ENCODE results near the gene GALNT15.

Gene GALNT15

DNA sequence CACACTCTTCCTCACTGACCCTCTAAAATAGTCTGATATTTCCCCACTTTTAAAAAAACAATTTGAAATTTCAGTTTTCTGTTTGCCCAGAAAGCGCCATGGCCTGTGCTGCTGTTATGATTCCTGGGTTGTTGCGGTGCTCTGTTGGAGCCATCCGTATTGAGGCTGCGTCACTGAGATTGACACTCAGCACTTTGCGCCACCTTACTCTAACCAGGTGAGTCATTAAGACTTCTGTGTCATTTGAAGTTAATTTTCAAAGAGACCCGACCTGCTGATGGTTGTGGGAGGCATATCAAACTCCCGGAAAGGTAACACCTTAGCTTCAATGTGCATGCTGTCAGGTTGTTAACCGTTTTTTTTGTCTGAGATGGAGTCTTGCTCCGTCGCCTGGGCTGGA is 96.4 kb downstream of the GALNT15 start:
- Histone ChIP-seq H3K4me2 (ENCODE audit: insufficient read depth, low read length) (no peak overlapping the region), H3K9ac (ENCODE audit: low read depth, low read length) (no peak overlapping the region), H3K4me1 (ENCODE audit: insufficient read depth, low read length) (peaks cover 27% of the 10 kb centered on the region), H3K27ac (ENCODE audit: low read length) (no peak overlapping the region), H4K20me1 (ENCODE audit: insufficient read depth, low read length) (no peaks in the 10 kb centered on the region; the same call in 1 of the 2 replicates), H3K79me2 (ENCODE audit: insufficient read depth, low read length) (peaks cover 37% of the 10 kb centered on the region), H3K36me3 (ENCODE audit: insufficient read depth, low read length) (peaks cover 66% of the 10 kb centered on the region), H3K9me3 (ENCODE audit: insufficient read depth, low read length, severe bottlenecking) (no peaks in the 10 kb centered on the region), H2AFZ (ENCODE audit: low read depth, low read length) (no peak overlapping the region), H3K4me3 (ENCODE audit: low read depth in 1 of 2, low read length in 2 of 2) (no peak overlapping the region), H3K27me3 (ENCODE audit: insufficient read depth, low read length, poor library complexity) (no peaks in the 10 kb centered on the region)
- no peak for TF ChIP-seq EZH2 (IDR thresholded peaks at IDR 0.05; ENCODE audit: borderline replicate concordance, low read depth, low read length, severe bottlenecking)
- TF ChIP-seq, protein P1, sequence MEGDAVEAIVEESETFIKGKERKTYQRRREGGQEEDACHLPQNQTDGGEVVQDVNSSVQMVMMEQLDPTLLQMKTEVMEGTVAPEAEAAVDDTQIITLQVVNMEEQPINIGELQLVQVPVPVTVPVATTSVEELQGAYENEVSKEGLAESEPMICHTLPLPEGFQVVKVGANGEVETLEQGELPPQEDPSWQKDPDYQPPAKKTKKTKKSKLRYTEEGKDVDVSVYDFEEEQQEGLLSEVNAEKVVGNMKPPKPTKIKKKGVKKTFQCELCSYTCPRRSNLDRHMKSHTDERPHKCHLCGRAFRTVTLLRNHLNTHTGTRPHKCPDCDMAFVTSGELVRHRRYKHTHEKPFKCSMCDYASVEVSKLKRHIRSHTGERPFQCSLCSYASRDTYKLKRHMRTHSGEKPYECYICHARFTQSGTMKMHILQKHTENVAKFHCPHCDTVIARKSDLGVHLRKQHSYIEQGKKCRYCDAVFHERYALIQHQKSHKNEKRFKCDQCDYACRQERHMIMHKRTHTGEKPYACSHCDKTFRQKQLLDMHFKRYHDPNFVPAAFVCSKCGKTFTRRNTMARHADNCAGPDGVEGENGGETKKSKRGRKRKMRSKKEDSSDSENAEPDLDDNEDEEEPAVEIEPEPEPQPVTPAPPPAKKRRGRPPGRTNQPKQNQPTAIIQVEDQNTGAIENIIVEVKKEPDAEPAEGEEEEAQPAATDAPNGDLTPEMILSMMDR (IDR thresholded peaks at IDR 0.05; ENCODE audit: borderline replicate concordance, extremely low read depth, low read length, poor library complexity, severe bottlenecking), result no peak
- no peak for DNase-seq
- no peak for ATAC-seq (ENCODE audit: insufficient read depth, low read depth)

DNA sequence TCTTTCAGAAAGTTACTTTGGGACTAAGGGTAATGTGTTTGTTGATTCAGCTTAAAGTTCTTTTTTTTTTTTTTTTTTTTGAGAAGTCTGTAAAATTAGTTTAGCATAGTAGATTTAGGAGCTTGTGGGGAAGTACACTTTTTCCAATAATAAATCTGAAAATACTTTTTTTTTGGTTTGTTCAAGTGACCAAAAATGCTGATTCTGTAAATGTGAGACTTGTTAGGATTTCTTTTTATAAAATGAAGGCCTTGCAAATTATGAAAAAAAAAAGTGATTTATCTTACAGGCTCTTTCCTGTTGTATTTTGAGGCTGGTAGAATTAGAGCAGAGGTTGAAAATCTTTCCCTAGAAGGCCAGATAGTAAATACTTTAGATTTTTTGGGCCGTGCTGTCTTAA is 98.1 kb downstream of the GALNT15 start:
- Histone ChIP-seq H4K20me1 (ENCODE audit: insufficient read depth, low read length) (no peaks in the 10 kb centered on the region), H3K9ac (ENCODE audit: low read depth, low read length) (no peak overlapping the region), H3K36me3 (ENCODE audit: insufficient read depth, low read length) (peaks cover 75% of the 10 kb centered on the region), H3K27me3 (ENCODE audit: insufficient read depth, low read length, poor library complexity) (no peaks in the 10 kb centered on the region), H3K4me3 (ENCODE audit: low read depth in 1 of 2, low read length in 2 of 2) (no peak overlapping the region), H3K9me3 (ENCODE audit: insufficient read depth, low read length, severe bottlenecking) (no peaks in the 10 kb centered on the region), H2AFZ (ENCODE audit: low read depth, low read length) (no peak overlapping the region), H3K4me1 (ENCODE audit: insufficient read depth, low read length) (peaks cover 10% of the 10 kb centered on the region; the same call in 1 of the 2 replicates), H3K4me2 (ENCODE audit: insufficient read depth, low read length) (no peak overlapping the region), H3K79me2 (ENCODE audit: insufficient read depth, low read length) (peaks cover 20% of the 10 kb centered on the region), H3K27ac (ENCODE audit: low read length) (no peak overlapping the region)
- DNase-seq (no peak), ATAC-seq (ENCODE audit: insufficient read depth, low read depth) (no peak)
- no peak for TF ChIP-seq EZH2 (IDR thresholded peaks at IDR 0.05; ENCODE audit: borderline replicate concordance, low read depth, low read length, severe bottlenecking)
- TF ChIP-seq, protein P1 (IDR thresholded peaks at IDR 0.05; ENCODE audit: borderline replicate concordance, extremely low read depth, low read length, poor library complexity, severe bottlenecking), result no peak

DNA sequence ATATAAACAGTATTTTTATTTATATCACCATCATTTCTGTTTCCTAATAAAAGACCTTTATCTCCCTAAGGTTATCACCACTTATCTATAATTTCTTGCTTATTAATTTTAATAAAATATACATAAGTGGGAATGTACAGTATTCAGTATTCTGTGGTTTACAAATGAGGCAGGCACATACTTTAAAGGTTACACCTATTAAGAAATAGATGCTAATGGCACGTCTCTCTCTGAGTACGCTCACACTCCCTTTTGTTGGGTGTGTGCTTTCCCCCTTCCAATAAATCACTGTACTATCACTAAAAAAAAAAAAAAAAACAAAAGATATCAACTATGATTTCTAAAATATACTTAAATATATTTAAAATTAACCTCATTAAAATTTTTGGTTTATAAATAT is 99.4 kb downstream of the GALNT15 start:
- Histone ChIP-seq H2AFZ (ENCODE audit: low read depth, low read length) (no peak overlapping the region), H3K4me3 (ENCODE audit: low read depth in 1 of 2, low read length in 2 of 2) (no peak overlapping the region), H3K79me2 (ENCODE audit: insufficient read depth, low read length) (peaks cover 7% of the 10 kb centered on the region), H3K36me3 (ENCODE audit: insufficient read depth, low read length) (peaks cover 88% of the 10 kb centered on the region), H3K27me3 (ENCODE audit: insufficient read depth, low read length, poor library complexity) (no peaks in the 10 kb centered on the region), H3K4me2 (ENCODE audit: insufficient read depth, low read length) (no peak overlapping the region), H3K27ac (ENCODE audit: low read length) (no peak overlapping the region), H4K20me1 (ENCODE audit: insufficient read depth, low read length) (no peaks in the 10 kb centered on the region), H3K4me1 (ENCODE audit: insufficient read depth, low read length) (no peaks in the 10 kb centered on the region), H3K9me3 (ENCODE audit: insufficient read depth, low read length, severe bottlenecking) (no peaks in the 10 kb centered on the region), H3K9ac (ENCODE audit: low read depth, low read length) (no peak overlapping the region)
- DNase-seq (no peak), ATAC-seq (ENCODE audit: insufficient read depth, low read depth) (no peak)
- TF ChIP-seq EZH2 (IDR thresholded peaks at IDR 0.05; ENCODE audit: borderline replicate concordance, low read depth, low read length, severe bottlenecking), result no peak

DNA sequence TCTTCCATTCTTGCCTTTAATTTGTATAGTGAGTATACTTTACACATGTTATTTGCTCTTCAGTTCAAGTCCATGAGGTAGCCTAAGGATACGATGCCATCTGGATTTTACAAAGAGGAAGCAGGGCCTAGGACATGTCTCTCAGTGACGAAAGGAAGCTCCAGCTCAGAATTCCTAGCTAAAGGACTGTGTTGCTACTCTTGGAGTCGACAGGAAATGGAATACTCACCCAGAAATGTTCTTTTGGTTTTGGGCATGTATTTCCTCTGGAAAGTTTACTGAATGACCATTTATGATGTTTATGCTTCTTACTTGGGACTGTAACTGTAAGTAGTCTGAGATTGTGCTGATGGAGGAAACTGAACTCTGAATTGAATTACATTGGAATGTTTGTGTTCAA is 103.0 kb downstream of the GALNT15 start:
- no peak overlapping the region for H2AFZ ChIP-seq (ENCODE audit: low read depth, low read length)
- no peak overlapping the region for H3K27ac ChIP-seq (ENCODE audit: low read length)
- peaks cover 71% of the 10 kb centered on the region for H3K36me3 ChIP-seq (ENCODE audit: insufficient read depth, low read length)
- no peak overlapping the region for H3K4me2 ChIP-seq (ENCODE audit: insufficient read depth, low read length)
- H3K4me1 ChIP-seq (ENCODE audit: insufficient read depth, low read length), result no peaks in the 10 kb centered on the region
- DNase-seq (no peak), ATAC-seq (ENCODE audit: insufficient read depth, low read depth) (no peak)
- H3K27me3 ChIP-seq (ENCODE audit: insufficient read depth, low read length, poor library complexity), result no peaks in the 10 kb centered on the region
- H3K79me2 ChIP-seq (ENCODE audit: insufficient read depth, low read length), result no peaks in the 10 kb centered on the region
- H3K9me3 ChIP-seq (ENCODE audit: insufficient read depth, low read length, severe bottlenecking), result no peaks in the 10 kb centered on the region
- no peak overlapping the region for H3K9ac ChIP-seq (ENCODE audit: low read depth, low read length)
- H4K20me1 ChIP-seq (ENCODE audit: insufficient read depth, low read length), result no peaks in the 10 kb centered on the region
- no peak overlapping the region for H3K4me3 ChIP-seq (ENCODE audit: low read depth in 1 of 2, low read length in 2 of 2)
- no peak for TF ChIP-seq EZH2 (IDR thresholded peaks at IDR 0.05; ENCODE audit: borderline replicate concordance, low read depth, low read length, severe bottlenecking)
- TF ChIP-seq, protein P1 (IDR thresholded peaks at IDR 0.05; ENCODE audit: borderline replicate concordance, extremely low read depth, low read length, poor library complexity, severe bottlenecking), result no peak
